Measurements from ENCODE around the gene HOMER1.
A peak's percentile ranks its signal among the peaks of the same experiment; 100 is the strongest.

The HOMER1 gene

GRCh38 chr5:79513704-79514390, at the start of gene HOMER1:
HOMER1 (minus strand) TSS chr5:79514134; CDS start chr5:79512774, 1,360 bp downstream.
- peak; percentile 69 to 78 for ATAC-seq

DNA sequence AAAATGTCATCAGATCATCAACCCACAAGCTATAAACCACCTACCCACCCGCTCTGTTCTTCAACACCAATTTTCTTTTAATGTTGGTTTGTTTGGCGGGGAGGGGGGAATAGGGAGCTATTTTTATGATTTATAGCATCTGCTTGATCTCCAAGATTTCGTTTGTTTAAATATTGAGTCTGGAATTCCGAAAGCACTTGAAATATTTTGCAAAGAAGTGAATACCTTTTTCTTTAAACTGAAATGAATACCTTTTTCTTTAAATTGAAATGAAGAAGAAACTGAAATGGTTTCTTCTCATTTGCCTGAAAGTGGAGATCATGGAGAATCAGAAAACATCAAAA, 49.3 kb upstream of the HOMER1 start:
- ATAC-seq: no peak

DNA sequence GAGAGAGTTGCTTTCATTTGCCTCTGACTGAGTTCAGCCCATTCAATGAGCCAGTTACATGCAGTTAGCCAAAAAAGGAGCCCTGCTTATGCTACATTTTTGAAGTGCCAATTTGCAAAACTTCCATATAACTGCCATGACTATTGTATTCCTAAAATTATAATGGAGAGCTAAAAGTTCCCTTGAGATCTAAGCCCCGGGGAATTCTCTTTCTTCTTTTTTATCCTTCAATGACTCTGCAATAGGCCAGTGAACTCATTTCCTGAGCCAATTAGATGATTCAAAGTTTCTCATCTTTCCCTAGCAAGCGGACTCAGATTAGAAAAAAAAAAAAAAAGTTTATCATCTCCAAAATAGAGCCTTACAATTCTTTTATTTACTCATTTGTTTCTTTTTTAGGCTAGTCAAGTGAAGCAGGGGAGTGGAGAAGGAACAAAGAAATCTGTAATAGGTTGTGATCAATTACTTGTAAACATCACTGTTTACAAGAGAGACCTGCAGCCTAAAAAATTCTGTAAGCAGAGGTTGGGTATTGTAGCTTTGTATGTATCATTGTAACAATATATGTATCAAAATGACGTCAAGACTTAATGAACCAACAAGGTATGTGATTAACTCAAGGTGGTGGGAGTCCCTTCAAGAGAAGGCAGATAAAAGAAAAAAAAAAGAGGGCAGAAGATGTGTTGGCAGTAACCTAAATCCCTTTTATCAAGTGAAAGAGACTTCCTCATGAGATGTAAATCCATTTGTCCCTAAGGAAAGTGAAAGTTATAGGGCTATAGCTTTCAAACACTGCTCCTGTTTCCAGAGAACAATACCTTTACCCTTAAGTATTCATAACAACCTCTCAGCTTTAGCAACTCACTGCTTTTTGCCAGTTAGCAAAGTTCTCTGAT, 48.7 kb upstream of the HOMER1 start:
- no peak for ATAC-seq

- ATAC-seq: peak; percentile 62 to 70
These were observed 47.6 kb upstream of the HOMER1 start for GRCh38 chr5:79561525-79561893.

DNA sequence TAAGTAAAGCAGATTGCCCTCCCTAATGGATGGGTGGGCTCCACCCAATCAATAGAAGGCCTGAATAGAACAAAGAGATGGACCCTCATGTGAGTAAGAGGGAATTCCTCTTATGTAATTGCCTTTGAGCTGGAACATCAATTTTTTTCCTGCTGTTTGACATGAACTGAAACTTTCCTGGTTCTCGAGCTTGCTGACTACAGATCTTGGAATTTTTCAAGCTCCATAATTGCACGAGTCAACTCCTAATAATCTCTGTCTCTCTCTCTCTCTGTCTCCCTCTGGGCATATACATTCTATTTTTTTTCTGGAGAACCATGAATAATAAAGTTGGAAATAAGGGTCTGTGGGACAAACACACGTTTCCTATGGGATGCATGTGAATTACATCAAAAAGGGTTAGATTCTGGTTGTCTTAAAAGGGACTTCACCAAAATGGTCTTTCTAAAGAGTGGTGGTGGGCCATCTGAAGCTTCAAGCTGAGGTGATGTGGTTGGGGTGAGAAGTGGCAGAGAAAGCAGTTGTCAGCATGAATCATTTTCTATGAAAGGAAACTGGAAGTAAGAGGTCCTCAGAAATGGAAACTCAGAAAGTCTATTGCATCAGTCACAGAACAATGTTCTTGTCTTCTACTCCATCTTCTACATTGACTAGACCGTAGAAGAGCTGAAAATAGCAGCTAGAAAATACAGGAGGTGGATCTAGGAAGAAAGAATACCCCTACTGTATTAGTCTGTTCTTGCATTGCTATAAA, 47.0 kb upstream of the HOMER1 start:
- peak; percentile 82 to 89 for ATAC-seq

DNA sequence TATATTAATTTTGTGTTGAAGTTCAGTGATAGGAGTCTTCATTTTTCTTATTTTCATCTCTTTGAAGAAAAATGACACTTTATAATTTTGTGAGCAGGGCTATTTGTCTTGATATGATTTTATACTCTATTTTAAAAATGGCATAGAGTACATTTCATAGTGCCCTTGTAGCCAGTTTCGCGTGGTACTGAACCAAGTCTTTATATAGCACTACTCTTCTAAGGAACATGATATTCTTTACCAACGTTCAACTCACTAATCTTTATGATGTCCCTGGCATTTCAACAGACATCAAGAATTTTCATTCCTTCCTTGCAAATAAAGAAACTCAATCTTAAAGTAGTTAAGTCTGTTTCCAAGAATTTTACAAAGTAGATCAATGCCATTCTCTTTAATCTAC, 41.5 kb upstream of the HOMER1 start:
- ATAC-seq: no peak

- ATAC-seq: no peak
These were observed 39.0 kb upstream of the HOMER1 start for GRCh38 chr5:79552984-79553383.

DNA sequence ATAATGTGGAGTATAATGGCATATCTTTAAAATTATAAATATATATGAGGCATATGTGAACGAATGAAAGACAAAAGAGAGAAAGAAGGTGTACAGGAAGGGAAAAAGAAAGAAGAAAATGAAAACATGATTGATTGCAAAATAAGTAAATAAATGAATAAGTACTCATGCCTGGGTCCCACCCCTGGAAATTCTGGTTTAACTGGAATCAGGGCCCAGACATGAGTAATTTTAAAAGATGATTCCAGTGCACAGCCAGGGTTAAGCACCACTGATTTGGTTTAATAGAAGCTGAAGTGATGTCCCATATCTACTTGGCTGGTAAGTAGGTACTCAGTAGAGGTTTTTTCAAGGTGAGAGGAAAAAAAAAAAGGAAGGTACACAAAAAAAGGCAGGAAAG, 34.0 kb upstream of the HOMER1 start:
- no peak for ATAC-seq

DNA sequence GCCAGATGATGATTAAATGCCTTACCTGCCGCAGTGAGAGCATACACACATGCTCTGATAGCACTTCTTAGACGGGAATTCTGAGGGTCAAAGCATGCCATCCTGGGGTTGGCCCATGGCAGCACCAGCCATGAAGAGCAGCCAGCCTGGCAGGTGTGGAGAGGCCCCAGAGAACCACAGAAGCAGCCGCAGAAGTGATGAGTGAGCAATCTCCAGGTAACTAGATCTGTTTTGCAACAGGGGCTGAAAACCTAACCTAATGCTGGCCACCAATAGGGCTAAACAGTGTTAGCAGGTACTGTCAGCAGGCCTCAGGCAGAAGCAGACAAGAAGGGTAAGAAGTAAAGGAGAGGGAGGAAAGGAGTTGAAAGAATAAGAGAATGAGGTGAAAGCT, 33.5 kb upstream of the HOMER1 start:
- ATAC-seq: no peak

DNA sequence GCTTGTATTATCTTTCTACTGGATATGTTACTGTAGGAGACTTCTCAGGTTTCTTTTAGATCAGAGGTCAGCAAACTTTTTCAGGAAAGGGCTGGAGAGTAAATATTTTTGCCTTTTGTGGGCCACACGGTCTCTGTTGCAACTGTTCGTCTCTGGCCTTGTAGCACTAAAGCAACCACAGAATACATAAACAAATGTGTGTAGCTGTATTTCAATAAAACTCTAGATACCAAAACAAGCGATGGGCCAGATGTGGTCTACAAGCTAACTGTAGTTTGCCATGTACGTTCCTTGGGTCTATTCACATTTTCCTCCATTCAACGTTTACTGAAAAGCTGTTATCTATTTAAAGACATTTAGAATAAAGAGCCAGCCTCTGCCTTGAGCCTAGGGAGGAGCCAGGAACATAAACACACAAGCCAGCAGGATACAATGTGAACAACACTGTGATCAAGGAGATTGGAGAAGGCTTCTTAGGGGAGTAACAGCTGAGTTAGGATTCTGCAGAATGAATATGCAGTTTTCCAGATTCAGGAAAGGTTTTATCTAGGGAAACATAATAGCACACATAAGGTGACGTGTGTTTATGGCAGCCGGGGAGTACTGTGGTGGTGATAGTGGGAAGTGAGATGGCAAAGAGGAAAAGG, 33.0 kb upstream of the HOMER1 start:
- no peak for ATAC-seq

GRCh38 chr5:79544131-79544530, 30.2 kb upstream of the HOMER1 start:
- ATAC-seq: no peak

DNA sequence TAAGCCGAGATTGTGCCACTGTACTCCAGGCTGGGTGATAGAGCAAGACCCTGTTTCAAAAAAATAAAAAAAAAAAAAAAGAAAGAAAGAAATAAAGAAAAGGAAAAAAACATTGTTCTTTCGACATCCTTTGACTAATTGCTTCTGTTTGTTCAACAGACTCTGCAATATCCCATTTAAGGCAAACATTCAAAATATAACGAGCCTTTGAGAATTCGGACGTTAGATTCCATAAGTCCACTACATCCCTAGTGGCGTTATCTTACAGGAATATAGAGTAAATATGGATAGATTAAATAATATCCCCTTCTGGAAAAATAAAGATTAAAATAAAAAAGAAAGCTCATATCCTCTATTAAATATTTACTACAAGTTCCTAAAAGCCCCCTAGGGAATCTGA, 27.0 kb upstream of the HOMER1 start:
- no peak for ATAC-seq

DNA sequence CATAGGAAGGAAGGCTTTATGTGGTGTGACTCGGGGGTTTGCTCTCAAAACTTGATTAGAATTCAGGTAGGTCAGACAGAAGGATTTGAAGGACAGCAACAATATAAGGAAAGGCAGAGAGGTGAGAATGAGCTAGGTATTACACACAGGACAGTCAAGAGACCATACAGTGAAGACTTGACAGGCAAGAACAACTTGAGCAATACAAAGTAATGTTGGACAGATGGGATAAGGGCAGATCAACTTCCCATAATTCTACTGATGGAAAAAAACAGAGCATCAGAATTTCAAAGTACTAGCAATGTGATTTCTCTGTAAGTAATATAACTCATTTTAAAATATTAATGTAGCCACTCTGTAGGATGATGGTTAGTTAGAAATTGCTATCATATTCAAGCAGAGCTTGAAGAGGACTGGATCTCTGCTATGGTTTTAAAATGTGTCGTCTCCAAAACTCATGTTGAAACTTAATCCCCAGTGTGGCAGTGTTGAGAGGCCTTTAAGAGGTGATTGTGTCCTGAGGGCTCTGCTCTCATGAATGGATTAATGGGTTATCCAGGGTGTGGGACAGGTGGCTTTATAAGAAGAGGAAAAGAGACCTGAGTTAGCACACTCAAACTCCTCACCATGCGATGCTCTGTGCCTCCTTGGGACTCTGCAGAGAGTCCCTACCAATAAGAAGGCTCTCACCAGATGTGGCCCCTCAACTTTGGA, 22.4 kb upstream of the HOMER1 start:
- ATAC-seq: no peak

- peak in 1 of 2 donors; percentile 33 for ATAC-seq
These were observed 21.7 kb upstream of the HOMER1 start for GRCh38 chr5:79535477-79536192.

DNA sequence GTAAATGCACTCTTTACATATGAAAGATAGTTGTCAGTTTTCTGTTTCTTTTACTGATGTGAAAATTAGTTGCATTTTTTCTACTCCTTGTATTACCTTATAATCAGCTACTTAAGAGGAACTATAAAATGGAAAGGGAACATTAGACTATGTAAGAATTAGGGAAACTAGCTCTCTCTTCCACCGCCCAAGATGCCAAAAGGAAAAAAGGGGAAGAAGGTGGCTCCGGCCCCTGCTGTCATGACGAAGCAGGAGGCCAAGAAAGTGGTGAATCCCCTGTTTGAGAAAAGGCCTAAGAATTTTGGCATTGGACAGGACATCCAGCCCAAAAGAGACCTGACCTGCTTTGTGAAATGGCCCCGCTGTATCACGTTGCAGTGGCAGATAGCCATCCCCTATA, 15.2 kb upstream of the HOMER1 start:
- no peak for ATAC-seq

GRCh38 chr5:79527431-79527830, 13.5 kb upstream of the HOMER1 start:
- ATAC-seq: no peak

DNA sequence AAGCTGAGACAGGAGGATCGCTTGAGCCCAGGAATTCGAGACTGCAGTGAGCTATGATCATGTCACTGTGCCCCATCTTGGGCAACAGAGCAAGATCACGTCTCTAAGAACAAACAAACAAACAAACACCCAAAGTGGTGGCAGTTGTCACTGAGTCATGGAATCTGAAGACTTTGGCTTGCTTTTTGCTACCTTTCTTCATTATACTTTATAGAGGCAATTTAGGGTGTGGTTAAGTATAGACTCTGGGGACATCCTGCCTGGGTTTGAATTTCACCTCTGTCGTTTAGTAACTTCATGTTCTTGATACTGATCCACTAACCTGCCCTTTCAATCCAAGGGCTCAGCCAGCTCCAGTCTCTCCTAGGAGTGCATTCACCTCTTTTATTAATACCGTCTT, 13.0 kb upstream of the HOMER1 start:
- ATAC-seq: no peak

DNA sequence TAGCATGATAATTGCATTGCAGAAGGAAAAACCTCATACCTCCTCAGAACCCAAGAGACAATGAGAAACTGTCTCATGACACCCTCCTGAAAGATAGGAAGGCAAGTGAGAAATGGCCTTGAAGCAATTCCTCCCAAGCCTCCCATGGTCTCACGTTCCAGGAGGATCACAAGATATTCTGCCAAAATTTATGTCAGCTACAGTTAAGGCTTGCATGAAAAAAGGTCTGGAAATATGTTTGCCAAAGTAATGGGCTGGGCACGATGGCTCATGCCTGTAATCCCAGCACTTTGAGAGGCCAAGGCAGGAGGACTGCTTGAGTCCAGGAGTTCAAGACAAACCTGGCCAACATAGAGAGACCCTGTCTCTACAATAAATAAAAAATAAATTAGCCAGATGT, 12.6 kb upstream of the HOMER1 start:
- no peak for ATAC-seq

DNA sequence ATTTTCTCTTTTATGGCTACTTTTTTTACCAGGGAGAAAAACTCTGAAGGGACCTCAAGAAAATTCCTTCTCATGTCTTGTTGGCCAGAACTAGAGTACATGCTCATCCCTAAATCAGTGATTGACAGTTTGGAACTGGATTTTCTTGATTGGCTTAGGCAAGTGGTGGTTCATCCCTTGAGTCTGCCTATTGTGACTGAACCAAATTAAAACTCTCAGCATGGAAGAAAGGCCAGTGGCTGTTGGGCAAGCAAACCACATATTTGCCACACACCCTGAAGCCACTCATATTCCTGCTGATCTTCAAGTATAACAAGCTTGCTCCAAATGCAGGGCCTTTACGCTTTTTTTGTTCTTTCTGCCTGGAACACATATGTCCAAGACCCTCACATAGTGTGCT, 7.2 kb upstream of the HOMER1 start:
- ATAC-seq: no peak

DNA sequence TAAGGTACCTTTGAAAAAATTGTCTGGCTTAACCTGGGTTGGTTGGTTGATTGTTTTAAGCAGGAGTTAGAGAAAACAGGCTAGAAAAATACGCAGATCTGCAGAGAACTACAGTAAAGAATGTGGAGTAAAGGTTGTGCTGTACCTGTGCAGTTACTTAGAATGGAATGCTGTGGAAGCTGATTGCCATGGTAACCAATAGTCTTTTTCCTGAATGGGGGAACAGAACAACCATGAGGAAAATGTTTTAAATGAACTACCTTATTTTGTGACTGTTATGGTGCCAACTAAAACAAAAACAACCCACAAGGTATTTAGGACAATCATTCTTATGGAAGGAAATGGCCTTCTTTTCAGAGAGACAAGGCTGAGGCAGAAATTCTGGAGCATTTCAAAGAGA, 4.8 kb upstream of the HOMER1 start:
- ATAC-seq: no peak

DNA sequence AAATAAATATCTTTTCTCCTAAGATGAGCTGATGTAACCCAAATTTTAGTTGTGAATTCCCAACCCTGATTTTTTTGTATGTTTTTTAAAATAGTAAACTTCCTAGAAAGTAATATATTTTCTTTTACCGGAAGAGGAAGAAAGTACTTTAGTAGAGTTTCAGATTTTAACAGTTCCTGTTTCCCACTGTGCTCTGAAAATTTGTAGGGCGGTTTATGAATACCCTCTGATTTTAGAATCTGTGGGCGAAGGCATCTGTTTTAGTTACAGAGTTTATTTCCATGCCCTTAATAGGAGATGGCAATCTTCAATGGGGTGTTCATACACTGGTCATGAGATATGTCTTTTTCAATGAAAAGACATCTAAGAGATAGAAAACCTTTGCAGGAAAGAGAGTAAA, 3.7 kb upstream of the HOMER1 start:
- no peak for ATAC-seq

GRCh38 chr5:79516986-79517385, 3.1 kb upstream of the HOMER1 start:
- no peak for ATAC-seq
